A549 (cell line): ENCODE data around the gene LANCL2. TPM values are rescaled to one million over a fixed set of nuclear protein-coding genes. Genes with fewer than 3 reads are reported as not detected.

Experiments
- ATAC-seq, 2 experiments: fragments of 200-7000 bp in 1 of 2; fragments of >200 bp in 1 of 2; cut with Nextera tagmentation in 1 of 2; cut with Tn5 transposase in 1 of 2; 3 replicates each; pipeline versions ENCODE4 v1.8.0 to v1.9.1; 2018 to 2020; ENCODE audit warnings: mild to moderate bottlenecking in 1 of 2, moderate library complexity in 1 of 2
- CTCF ChIA-PET: fragments of 300-600 bp; sonication (Branson Sonifier 250); formaldehyde crosslinking; extraction: SDS; loops from one replicate; lab custom pipeline; 2021; ENCODE audit warnings: antibody characterized with exemption, inconsistent platforms; lab: Yijun Ruan, JAX
- POLR2A ChIA-PET: fragments of 350-600 bp; formaldehyde crosslinking; extraction: SDS; loops from one replicate; lab custom pipeline; 2021; ENCODE audit warnings: antibody characterized with exemption, inconsistent platforms; lab: Yijun Ruan, JAX
- DNase-seq, 2 experiments: peaks; one replicate each; pipeline versions ENCODE4 v3.0.0 to v3.0.0-alpha.2; 2011 to 2016; ENCODE audit warnings: low read depth in 1 of 2, low spot score in 1 of 2
- FAIRE-seq: peaks from 2 replicates; lab custom pipeline; 2011; peaks lifted over from hg19 to GRCh38; lab: Jason Lieb, UNC
- H3K27ac ChIP-seq, 2 experiments: fragments of >200 bp; sonication (Bioruptor Twin); formaldehyde crosslinking; 3 replicates each; pipeline ENCODE4 v1.5.1; 2016 to 2017
- H3K4me1 ChIP-seq: fragments of >200 bp; sonication (Bioruptor Twin); formaldehyde crosslinking; 3 replicates; pipeline ENCODE4 v1.6.1; 2016
- H3K4me2 ChIP-seq: fragments of >200 bp; sonication (Bioruptor Twin); formaldehyde crosslinking; 3 replicates; pipeline ENCODE4 v1.6.1; 2016
- H3K4me3 ChIP-seq: fragments of >200 bp; sonication (Bioruptor Twin); formaldehyde crosslinking; 3 replicates; pipeline ENCODE4 v1.5.1; 2016
- H3K9me3 ChIP-seq: fragments of >200 bp; sonication (Bioruptor Twin); formaldehyde crosslinking; 3 replicates; pipeline ENCODE4 v1.6.1; 2016
- BHLHE40 ChIP-seq: IDR thresholded peaks from 2 replicates; pipeline ENCODE4 v1.6.1; 2012; ENCODE audit warnings: low read depth, low read length, inconsistent platforms
- CBX2 ChIP-seq: fragments of 200-600 bp; sonication (generic); IDR thresholded peaks from 2 replicates; pipeline ENCODE4 v1.6.1; 2016; ENCODE audit warnings: low read depth, mild to moderate bottlenecking, borderline replicate concordance
- EHMT2 ChIP-seq: fragments of 200-600 bp; sonication (generic); IDR thresholded peaks from 2 replicates; pipeline ENCODE4 v1.6.1; 2016; ENCODE audit warnings: antibody characterized with exemption, low read depth, mild to moderate bottlenecking, moderate library complexity
- ELK1 ChIP-seq: fragments of 150-350 bp; IDR thresholded peaks from 2 replicates; pipeline ENCODE4 v1.6.1; 2014; ENCODE audit warnings: low read depth, mild to moderate bottlenecking, low read length
- ESRRA ChIP-seq: fragments of 150-350 bp; IDR thresholded peaks from 2 replicates; pipeline ENCODE4 v1.6.1; 2014; ENCODE audit warnings: mild to moderate bottlenecking, low read length, borderline replicate concordance
- FOSL2 ChIP-seq, 2 experiments: fragments of 450-650 bp in 1 of 2; fragments of >200 bp in 1 of 2; sonication (Bioruptor Twin) in 1 of 2; formaldehyde crosslinking; IDR thresholded peaks; 2 replicates each; pipeline versions ENCODE4 v1.5.0 to v1.6.1; 2016 to 2020; ENCODE audit warnings: mild to moderate bottlenecking in 1 of 2, moderate library complexity in 1 of 2
- JUN ChIP-seq, 2 experiments: fragments of >200 bp; sonication (Bioruptor Twin); formaldehyde crosslinking; IDR thresholded peaks; 2 replicates in 1 of 2; 3 replicates in 1 of 2; pipeline ENCODE4 v1.6.1; 2016 to 2017
- KDM1A ChIP-seq: fragments of 200-600 bp; sonication (generic); IDR thresholded peaks from 2 replicates; pipeline ENCODE4 v1.6.1; 2016; ENCODE audit warnings: low read depth, mild to moderate bottlenecking
- KDM5A ChIP-seq: fragments of 200-600 bp; sonication (generic); IDR thresholded peaks from 2 replicates; pipeline ENCODE4 v1.6.1; 2016; ENCODE audit warnings: antibody characterized with exemption, mild to moderate bottlenecking
- MAZ ChIP-seq: fragments of 150-350 bp; IDR thresholded peaks from 2 replicates; pipeline ENCODE4 v1.6.1; 2014; ENCODE audit warnings: antibody characterized with exemption, low read depth, low read length, borderline replicate concordance
- MYC ChIP-seq: IDR thresholded peaks from 2 replicates; pipeline ENCODE4 v1.6.1; 2012; ENCODE audit warnings: mild to moderate bottlenecking, inconsistent platforms, low read length, improper control_type of control experiment, borderline replicate concordance
- NFE2L2 ChIP-seq: fragments of 150-350 bp; conservative IDR thresholded peaks from 2 replicates; pipeline ENCODE4 v1.6.1; 2014; ENCODE audit warnings: low read length
- NPAS2 ChIP-seq: fragments of 250-450 bp; sonication (Bioruptor Pico); IDR thresholded peaks from 2 replicates; pipeline ENCODE4 v1.8.0; 2022; ENCODE audit warnings: mild to moderate bottlenecking, moderate library complexity, borderline replicate concordance
- NR3C1 ChIP-seq: fragments of >200 bp; sonication (Bioruptor Twin); formaldehyde crosslinking; IDR thresholded peaks from 3 replicates; pipeline ENCODE4 v1.6.1; 2017
- POLR2A ChIP-seq: IDR thresholded peaks from 2 replicates; pipeline ENCODE4 v1.6.1; 2012; ENCODE audit warnings: mild to moderate bottlenecking, low read length
- REST ChIP-seq: fragments of 200-600 bp; sonication (generic); IDR thresholded peaks from 2 replicates; pipeline ENCODE4 v1.6.1; 2016; ENCODE audit warnings: antibody characterized with exemption, mild to moderate bottlenecking, moderate library complexity
- TP53 ChIP-seq: fragments of 250-450 bp; sonication (Bioruptor Pico); IDR thresholded peaks from 2 replicates; pipeline ENCODE4 v1.5.0; 2021; ENCODE audit warnings: mild to moderate bottlenecking, moderate library complexity
- WGBS: methylation state at CpG from one replicate; pipeline ENCODE4 v1.1.6; 2017; ENCODE audit errors: missing lambda C conversion rate; 5-methylcytosine and 5-hydroxymethylcytosine counted together
- polyA plus RNA-seq, 4 experiments: library from polyadenylated mRNA; depleted of rRNA in 3 of 4; stranded (reverse); fragments of >200 nt; fragmentation: RNase III in 1 of 4; extraction: RNeasy Plus Mini Kit Qiagen cat#74134 plus additional on column Dnase treatment in 1 of 4; gene quantifications; 2 replicates in 3 of 4; 3 replicates in 1 of 4; pipeline ENCODE4 v1.2.3, GENCODE V29; 2011 to 2017
- TF ChIP-seq, protein P1 (sequence below): IDR thresholded peaks from 2 replicates; pipeline ENCODE4 v1.6.1; 2012; ENCODE audit warnings: low read depth, borderline replicate concordance
- TF ChIP-seq, protein P2 (sequence below): fragments of 250-450 bp; sonication (Bioruptor Pico); IDR thresholded peaks from 2 replicates; pipeline ENCODE4 v1.5.0; 2020; ENCODE audit warnings: low read depth, mild to moderate bottlenecking, moderate library complexity
- TF ChIP-seq, protein P3 (sequence below): fragments of >200 bp; sonication (Bioruptor Twin); formaldehyde crosslinking; IDR thresholded peaks from 3 replicates; pipeline ENCODE4 v1.6.1; 2016

Gene LANCL2
- polyA plus RNA-seq, 2 of the 4 experiments (the other 2 are of a cell fraction): 8.0 to 12.4 TPM

DNA sequence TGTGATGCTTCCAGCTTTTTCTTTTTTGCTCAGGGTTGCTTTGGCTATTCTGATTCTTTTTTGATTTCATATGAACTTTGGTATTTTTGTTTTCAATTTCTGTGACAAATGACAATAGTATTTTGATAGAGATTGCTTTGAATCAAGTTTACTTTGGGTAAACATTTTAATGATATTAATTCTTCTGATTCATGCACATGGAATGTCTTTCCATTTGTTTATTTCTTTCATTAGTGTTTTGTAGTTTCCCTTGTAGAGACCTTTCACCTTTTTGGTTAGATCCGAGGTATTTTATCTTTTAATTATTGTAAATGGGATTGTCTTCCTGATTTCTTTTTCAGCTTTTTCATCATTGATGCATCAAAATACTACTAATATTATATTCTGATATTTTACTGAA is 93.2 kb downstream of the LANCL2 start:
- ATAC-seq (no peak), DNase-seq (no peak), FAIRE-seq (peak; percentile 39)
- Histone ChIP-seq H3K9me3 (peaks cover 38% of the 10 kb centered on the region), H3K4me3 (no peak overlapping the region), H3K4me2 (no peak overlapping the region), H3K4me1 (no peaks in the 10 kb centered on the region), H3K27ac (no peak overlapping the region)
- POLR2A ChIA-PET: no interaction called here
- 65% methylated on average over 1 of the region's 1 CpG for WGBS
- no peak for TF ChIP-seq KDM5A
- no peak for TF ChIP-seq TP53 (CRISPR knock-in tag)
- TF ChIP-seq BHLHE40: no peak
- no peak for TF ChIP-seq POLR2A
- TF ChIP-seq ELK1: no peak
- TF ChIP-seq, protein P1, sequence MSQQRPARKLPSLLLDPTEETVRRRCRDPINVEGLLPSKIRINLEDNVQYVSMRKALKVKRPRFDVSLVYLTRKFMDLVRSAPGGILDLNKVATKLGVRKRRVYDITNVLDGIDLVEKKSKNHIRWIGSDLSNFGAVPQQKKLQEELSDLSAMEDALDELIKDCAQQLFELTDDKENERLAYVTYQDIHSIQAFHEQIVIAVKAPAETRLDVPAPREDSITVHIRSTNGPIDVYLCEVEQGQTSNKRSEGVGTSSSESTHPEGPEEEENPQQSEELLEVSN: no peak
- TF ChIP-seq, protein P2, sequence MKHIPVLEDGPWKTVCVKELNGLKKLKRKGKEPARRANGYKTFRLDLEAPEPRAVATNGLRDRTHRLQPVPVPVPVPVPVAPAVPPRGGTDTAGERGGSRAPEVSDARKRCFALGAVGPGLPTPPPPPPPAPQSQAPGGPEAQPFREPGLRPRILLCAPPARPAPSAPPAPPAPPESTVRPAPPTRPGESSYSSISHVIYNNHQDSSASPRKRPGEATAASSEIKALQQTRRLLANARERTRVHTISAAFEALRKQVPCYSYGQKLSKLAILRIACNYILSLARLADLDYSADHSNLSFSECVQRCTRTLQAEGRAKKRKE: no peak
- TF ChIP-seq NR3C1: no peak
- TF ChIP-seq, protein P3, sequence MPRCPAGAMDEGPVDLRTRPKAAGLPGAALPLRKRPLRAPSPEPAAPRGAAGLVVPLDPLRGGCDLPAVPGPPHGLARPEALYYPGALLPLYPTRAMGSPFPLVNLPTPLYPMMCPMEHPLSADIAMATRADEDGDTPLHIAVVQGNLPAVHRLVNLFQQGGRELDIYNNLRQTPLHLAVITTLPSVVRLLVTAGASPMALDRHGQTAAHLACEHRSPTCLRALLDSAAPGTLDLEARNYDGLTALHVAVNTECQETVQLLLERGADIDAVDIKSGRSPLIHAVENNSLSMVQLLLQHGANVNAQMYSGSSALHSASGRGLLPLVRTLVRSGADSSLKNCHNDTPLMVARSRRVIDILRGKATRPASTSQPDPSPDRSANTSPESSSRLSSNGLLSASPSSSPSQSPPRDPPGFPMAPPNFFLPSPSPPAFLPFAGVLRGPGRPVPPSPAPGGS: no peak
- TF ChIP-seq EHMT2: no peak
- TF ChIP-seq REST: no peak
- no peak for TF ChIP-seq ESRRA
- no peak for TF ChIP-seq MYC
- TF ChIP-seq FOSL2 (IDR thresholded peaks at IDR 0.05): no peak
- no peak for TF ChIP-seq FOSL2 (CRISPR knock-in tag; IDR thresholded peaks at IDR 0.05)
- TF ChIP-seq CBX2: no peak
- CTCF ChIA-PET: no interaction called here

DNA sequence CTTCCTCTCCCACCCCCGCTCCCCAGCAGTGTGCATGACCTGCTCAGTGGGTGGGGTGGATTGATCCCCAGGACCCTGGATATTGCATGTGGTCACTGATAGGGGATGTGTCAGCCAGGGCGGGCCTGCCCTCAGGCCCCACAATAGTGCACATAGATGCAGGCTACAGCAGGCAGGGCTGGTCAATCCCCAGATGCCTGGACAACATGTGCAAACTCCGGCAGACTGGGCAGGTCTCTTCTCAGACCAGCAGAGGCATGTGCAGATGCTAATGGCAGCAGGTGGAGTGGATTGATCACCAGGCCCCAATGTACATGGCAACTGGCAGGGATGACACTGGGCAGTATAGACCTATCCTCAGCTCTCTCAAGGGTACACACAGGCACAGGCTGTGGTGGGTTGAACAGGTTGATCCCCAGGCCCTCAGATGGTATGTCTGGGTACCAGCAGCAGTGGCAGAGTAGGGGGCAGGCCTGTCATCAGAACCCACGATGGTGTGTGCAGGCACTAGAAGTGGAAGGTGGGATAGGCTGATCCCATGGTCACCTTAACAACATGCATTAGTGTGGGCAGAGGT is 98.6 kb downstream of the LANCL2 start:
- Histone ChIP-seq H3K27ac (no peak overlapping the region), H3K4me3 (no peak overlapping the region), H3K4me2 (no peak overlapping the region), H3K9me3 (peaks cover 49% of the 10 kb centered on the region)
- CTCF ChIA-PET: no interaction called here
- no peak for DNase-seq
- no peak for FAIRE-seq
- no peak for TF ChIP-seq REST
- TF ChIP-seq JUN (IDR thresholded peaks at IDR 0.05): no peak
- TF ChIP-seq KDM1A: no peak
- TF ChIP-seq NPAS2 (CRISPR knock-in tag): no peak
- TF ChIP-seq MAZ: no peak
- TF ChIP-seq NFE2L2: no peak
- TF ChIP-seq POLR2A: no peak
- TF ChIP-seq, all 56 proteins: peak for 0
- POLR2A ChIA-PET: no interaction called here
- no peaks in the 10 kb centered on the region for H3K4me1 ChIP-seq
- 88% methylated on average over 4 of the region's 4 CpGs for WGBS
- ATAC-seq: no peak
